H1 (cell line): ENCODE data around the gene ALPI.

Experiments used
- CTCF ChIP-seq, 3 experiments: IDR thresholded peaks; 1 replicate in 2 of 3; 2 replicates in 1 of 3; pipeline versions ENCODE4 v1.5.1 to v1.6.1; 2011; ENCODE audit warnings: low read length in 3 of 3, mild to moderate bottlenecking in 3 of 3, inconsistent platforms in 2 of 3, low read depth in 1 of 3, moderate library complexity in 1 of 3; ENCODE audit not compliant: insufficient read depth in 1 of 3; ENCODE audit errors: control extremely low read depth in 1 of 3
- JUN ChIP-seq: IDR thresholded peaks from 2 replicates; pipeline ENCODE4 v1.6.1; 2011; ENCODE audit warnings: low read depth, mild to moderate bottlenecking, improper control_type of control experiment, low read length
- POLR2AphosphoS5 ChIP-seq: IDR thresholded peaks from 2 replicates; pipeline ENCODE4 v1.6.1; 2011; ENCODE audit warnings: low read depth, low read length

DNA sequence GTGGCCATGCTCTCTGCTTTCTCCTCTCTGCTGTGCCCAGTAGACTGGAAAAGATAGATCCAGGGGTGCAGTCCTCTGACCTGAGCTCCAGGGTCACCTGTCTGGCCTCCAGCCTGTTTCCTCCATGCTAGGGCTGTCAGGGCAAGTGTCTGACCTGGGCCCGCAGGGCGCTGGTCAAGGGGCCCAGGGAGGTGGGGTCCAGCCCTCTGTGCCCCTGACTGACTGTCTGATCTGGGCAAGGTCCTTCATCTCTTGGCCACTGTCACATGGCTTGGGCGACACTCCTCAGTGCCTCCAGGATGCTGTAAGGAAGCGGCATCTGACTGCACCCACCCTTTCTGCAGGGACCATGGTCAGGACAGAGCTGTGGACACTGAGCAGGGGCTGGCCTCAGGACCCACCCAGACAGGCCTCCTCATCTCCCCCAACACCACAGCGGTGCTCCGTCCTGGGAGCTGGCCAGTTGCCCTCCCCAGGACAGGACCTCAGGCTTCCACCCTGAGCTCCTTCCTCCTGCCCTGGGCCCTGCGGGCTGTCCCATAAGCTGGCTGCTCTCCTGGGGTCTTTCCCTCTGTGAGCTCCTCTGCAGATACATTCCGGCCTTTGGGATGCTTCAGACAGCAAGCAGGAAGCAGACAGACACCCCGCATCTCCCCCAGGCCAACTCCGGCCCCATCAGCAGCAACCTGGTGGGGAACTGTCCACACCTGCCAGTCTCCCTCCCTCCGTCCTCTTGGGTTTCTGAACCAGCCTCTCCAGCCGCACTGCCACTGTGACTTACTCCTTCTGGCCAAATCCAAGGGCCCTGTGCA lies 21.2 kb upstream of the ALPI start:
- TF ChIP-seq POLR2AphosphoS5 (no peak), JUN (no peak), CTCF (IDR thresholded peaks at IDR 0.05; ENCODE audit: control extremely low read depth in 1 of 3, insufficient read depth in 1 of 3, low read depth in 1 of 3, low read length in 3 of 3) (no peak)
